ENCODE measurements around the gene S1PR1.
"Not testable (repeated sequence)": the region's sequence is repeated elsewhere in the genome, so short reads cannot be mapped to it uniquely, and the experiment has no call there.

S1PR1 gene

DNA sequence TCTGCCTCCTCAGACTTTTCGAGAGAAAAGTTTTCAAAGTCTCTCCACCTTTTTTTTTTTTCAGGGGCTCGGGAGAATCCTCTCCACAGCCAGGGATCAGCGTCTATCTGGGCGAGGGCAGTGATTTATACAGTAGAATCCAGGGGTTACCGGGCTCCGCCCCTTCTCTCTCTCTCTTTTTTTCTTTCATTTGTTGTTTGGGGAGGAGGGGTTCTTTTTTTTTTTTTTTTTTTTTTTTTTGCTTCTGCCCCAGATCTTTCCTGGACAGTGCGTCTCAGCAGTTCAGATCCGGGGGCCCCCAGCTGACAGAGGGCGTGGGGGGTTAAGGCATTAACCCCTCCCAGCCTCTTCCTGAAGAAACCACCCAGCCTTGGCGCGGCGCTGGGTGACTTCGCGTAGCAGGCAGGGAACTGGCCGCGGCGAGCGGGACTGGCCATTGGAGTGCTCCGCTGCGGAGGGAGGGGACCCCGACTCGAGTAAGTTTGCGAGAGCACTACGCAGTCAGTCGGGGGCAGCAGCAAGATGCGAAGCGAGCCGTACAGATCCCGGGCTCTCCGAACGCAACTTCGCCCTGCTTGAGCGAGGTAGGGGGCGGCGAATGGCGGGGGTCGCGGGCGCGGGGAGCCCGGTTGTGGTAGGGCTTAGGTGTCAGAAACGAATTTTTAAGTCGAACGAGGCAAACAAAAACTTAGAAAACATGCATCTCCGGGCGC is at the start of gene S1PR1:
S1PR1 (plus strand) TSS at position 504 of the 713 bp plus-strand sequence. CDS start 1,966 bp downstream, outside the sequence.
- no peak for FAIRE-seq

DNA sequence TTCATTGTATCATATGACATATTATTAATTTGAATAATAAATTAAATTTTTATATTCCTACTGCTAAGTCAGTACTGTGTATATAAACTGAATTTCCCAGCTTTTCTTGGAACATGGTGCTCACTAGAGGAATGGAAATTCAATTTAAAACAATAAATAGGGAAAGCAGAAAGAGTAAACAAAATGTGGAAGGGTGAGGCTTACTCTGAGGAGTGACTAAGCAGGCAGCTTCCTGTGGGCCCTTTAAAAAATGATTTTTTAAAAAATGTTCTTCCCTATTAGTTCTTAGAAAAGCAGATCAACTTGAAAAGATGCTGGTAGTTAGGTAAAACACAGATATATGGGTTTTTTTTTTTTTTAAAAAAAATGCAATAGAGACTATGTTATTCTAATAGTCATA is 49.5 kb upstream of the S1PR1 start:
- FAIRE-seq = no peak

DNA sequence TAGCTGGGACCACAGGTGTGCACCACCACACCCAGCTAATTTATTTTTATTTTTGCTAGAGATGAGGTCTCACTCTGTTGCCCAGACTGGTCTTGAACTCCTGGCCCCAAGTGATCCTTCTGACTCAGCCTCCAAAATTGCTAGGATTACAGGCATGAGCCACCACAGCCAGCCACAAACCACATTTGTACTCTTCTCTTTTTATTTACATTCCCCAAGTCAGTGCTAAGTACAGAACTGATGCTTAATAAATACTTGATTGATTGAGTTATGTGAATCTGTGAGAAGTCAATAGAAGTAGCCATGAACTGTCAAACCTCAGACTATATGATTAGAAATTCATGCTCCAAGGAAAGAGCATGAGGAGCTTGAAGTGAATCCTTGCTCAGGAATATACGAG is 48.5 kb upstream of the S1PR1 start:
- no peak for FAIRE-seq

DNA sequence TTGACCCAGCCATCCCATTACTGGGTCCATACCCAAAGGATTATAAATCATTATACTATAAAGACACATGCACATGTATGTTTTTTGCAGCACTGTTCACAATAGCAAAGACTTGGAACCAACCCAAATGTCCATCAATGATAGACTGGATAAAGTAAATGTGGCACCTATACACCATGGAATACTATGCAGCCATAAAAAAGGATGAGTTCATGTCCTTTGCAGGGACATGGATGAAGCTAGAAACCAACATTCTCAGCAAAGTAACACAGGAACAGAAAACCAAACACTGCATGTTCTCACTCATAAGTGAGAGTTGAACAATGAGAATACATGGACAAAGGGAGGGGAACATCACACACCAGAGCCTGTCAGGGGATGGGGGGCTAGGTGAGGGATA is 47.9 kb upstream of the S1PR1 start:
- FAIRE-seq = not testable (repeated sequence)

DNA sequence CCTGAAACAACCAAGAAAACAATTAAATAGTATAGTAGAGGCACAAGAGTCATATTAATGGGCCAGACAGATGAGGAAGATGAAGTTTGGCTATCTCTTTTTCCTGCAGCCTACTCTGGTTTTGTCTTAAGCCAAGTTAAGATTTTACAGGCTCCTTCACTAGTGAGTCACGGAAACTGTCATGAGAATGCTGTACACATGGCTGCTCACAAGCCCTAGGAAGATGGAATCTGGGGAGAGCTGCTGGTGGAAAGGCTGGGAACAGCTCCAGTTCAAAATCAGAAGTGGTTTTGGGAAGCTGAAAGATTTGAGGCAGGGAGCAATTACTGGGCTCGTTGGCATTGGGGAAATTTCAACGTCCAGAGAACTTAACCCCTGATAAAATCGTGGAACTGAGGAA is 46.4 kb upstream of the S1PR1 start:
- no peak for FAIRE-seq

DNA sequence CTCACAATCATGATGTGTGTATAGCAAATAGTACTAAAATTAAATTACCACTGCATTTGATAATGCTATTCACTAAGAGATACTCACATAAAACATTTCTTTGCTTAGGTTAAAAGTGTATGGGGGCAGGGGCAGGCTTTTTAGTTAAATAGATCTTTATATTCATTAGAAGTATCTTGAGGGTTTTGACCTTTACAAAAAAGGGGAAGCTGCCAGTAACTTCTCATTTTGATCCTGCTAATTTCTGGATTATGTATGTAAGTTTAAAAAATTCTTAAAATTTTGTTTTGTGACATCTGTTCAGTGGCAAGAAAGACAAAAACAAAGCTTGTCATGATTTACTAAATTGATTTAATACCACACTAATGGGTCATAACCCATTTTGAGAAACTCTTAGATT is 45.8 kb upstream of the S1PR1 start:
- no peak for FAIRE-seq

DNA sequence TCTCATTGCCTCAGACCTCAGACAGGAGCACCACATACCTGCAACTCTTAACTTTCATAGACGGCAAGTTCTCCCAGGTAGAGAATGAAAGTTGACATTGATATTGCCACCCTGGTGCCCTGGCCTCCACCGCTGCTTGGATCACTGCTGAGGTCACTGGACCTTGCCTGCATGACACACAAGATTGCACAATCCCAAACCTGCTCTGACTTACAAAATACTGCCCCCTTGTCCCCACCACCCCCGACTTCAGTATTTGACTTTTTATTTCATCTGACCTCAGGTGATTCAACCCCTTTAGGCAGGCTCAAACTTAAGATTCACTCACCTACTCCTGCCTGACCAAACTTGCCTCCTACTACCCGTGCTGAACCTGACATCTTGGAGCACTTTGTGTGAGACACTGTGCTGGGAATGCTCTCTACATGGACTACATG is 43.1 kb upstream of the S1PR1 start:
- FAIRE-seq = no peak

DNA sequence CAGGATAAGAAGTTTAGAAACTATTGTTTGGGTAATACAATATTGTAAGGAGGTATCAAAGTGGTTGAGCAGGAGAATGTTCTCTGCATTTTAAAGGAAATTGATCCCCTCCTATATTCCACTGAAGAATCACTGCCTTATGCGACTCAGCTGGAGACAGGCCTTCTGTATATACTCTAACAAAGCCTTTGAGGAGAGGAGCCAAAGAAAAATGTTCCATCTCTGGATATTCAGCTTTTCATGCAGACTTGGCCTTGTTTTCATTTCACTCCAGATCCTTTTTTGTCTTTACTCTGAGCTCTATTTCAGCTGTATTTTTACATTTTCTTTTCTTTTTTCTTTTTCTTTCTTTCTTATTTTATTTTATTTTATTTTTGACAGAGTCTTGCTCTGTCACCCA is 42.1 kb upstream of the S1PR1 start:
- no peak for FAIRE-seq

DNA sequence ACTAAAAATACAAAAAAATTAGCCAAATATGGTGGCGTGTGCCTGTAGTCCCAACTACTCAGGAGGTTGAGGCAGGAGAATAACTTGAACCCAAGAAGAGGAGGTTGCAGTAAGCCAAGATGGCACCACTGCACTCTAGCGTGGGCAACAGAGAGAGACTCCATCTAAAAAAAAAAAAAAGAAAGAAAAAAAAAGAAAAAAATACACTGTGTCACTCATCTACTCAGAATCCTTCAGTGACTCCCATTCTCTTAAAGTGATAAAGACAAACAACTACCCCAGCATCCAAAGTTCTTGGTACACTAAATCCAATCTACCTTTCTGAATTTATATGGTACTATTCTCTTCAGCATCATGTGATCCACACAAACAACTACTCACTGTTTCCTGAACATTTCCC is 40.2 kb upstream of the S1PR1 start:
- no peak for FAIRE-seq

DNA sequence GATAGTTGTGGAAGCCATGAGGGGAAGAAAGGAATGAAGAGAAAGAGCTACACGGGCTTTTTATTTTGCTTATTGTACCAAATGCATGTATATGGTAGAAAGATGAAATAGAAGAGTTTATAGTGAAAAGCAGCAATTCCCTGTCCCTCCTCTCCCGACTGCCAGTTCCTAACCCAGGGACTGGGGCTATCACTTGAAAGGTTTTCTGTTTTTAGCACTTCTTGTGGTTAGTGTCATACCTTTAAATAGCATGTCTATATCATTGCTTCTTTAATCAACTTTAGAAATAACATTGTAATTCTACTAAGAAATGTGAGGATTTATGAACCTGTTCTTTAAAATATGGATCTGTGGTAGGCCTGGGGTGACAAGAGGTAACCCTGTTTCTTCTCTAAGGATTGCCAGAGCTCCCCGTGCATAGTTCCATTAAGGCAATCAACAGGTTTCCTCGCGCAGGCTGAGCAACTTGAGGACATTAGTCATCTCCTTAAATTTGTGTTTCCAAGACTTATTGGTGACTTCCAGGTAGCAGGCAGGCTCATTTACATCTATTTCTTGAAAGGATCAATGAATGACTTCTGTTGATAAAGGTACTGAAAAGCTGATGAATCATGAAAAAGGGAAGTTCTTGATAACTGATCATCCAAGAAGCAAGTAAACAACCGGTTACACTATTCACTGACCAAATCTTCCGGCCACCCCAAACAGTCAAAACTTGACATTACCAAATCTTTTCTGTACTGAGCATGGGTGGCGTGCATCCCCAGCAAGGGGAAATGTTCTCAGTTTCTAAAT is 37.8 kb upstream of the S1PR1 start:
- FAIRE-seq = no peak

DNA sequence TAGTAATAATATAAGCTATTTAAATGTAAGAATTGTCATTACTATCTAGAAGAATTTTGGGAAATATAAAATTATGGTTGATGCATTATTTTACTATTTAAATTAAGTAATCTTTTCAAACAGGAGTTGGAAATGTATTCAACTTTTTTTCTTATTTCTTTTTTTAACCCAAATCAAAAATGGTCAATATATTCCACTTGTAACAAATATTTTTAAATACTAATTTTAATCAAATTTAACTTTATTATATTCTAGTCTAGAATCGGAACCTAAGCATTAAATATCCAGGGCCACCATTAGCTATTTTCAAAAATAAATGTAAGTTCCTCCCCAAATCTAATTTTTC is 37.2 kb upstream of the S1PR1 start:
- FAIRE-seq = no peak

DNA sequence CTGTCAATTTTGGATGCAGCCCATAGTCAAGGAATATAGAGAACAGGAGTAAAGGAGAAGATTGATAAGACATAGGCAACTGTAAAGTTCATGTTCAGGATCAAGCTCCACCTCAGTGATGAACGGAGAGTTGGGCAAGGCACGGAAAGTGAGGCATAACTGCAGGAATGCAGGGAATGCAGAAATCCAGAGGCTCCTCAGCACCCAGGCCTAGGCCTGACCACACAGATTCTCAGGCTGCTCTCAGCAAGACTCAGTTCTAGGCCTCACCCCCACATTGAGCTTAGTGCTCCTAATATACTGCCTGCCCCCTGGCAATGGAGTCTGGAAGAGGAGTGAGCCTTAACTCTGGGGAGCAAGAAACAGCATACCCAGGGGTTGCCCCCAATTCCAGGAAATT is 36.3 kb upstream of the S1PR1 start:
- no peak for FAIRE-seq

DNA sequence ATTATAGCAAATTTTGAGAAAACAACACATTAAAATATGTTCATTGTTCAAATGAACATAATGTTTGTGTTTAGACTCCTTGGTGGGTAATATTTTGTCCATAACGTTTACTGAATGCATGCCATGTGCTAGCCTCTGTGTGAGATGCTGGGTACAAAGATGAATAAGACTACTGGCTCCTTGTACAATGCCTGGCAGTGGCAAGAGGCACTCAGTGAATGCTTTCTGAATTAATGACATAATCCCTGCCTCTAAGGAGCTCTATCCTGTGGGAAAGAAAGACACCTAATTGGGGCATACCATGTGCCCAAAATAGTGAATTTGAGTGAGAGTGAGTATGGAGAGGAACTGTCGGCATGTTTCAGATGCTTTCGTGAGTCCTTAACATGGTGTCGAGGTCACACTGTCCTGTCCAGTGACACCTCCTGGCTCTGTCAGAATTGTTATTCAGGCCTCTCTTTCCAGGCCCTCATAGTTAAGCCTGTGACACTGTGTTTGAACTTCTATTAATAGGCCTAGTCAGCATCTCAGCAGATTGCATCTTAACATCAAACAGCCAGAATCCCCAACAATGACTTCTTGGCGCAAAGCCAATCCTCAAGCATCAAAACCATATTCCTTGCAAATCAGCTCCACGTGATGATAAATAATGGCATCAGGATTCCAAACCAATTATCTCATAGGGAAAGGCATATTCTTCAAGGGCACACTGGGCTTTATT is 32.8 kb upstream of the S1PR1 start:
- FAIRE-seq = no peak

DNA sequence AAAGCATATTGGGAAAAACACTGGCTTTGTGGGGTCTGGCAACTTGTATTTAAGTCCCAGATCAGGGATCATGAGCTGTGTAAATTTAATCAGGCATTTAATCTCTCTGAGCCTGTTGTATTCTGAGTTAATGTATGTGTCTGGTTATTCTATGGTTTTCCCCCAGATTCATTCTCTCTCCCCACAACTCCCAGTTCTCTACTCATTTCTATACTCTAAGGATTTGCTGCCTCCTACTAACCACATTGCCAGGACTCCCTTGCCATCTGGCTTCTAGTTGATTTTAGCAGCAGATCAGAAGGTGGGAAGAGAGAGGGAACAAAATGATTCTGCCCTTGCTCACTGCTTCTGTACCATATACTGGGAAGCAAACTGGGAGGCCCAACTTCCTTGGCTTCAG is 31.4 kb upstream of the S1PR1 start:
- FAIRE-seq = no peak

DNA sequence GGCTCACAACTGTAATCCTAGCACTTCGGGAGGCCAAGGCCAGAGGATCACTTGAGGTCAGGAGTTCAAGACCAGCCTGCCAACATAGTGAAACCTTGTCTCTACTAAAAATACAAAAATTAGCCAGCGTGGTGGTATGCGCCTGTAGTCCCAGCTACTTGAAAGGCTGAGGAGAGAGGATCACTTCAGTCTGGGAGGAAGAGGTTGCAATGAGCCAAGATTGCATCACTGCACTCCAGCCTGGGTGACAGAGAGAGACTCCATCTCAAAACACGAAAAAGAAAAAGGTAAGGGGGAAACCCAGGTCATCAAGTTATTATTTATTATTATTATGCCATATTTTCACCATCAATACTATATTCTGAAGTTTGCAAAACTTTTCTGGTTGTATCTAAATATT is 30.7 kb upstream of the S1PR1 start:
- not testable (repeated sequence) for FAIRE-seq

DNA sequence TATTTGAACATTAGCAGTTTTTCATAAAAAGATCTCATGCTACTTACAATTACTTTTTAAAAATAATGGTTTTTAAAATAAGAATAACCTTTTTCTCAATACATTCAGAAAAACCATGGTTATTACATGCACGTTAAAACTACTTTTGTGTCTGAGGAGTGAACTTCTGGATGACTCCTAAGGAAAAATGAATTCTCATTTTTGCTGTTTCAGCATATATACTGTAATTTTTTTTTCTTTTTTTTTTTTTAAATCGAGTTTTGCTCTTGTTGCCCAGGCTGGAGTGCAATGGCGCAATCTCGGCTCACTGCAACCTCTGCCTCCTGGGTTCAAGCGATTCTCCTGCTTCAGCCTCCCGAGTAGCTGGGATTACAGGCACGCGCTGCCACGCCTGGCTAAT is 29.5 kb upstream of the S1PR1 start:
- not testable (repeated sequence) for FAIRE-seq

DNA sequence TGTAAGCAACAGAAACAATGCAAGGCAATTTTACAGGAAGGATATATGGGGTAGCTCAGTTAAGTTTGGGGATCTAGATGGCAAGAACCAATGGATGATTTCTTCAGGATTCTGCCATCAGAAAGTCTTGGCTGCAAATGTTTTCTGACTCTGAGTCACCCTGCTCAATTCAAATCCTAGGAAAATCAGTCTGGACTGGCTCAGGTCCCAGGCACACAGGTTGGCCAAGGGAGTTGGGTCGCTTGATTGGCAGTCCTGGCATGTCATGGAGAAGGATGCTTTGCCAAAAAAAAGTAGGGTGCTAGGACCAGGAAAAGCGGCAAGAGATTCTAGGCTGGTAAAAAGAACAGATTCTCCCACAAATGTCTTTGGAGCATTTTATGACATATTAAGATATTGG is 28.9 kb upstream of the S1PR1 start:
- no peak for FAIRE-seq

DNA sequence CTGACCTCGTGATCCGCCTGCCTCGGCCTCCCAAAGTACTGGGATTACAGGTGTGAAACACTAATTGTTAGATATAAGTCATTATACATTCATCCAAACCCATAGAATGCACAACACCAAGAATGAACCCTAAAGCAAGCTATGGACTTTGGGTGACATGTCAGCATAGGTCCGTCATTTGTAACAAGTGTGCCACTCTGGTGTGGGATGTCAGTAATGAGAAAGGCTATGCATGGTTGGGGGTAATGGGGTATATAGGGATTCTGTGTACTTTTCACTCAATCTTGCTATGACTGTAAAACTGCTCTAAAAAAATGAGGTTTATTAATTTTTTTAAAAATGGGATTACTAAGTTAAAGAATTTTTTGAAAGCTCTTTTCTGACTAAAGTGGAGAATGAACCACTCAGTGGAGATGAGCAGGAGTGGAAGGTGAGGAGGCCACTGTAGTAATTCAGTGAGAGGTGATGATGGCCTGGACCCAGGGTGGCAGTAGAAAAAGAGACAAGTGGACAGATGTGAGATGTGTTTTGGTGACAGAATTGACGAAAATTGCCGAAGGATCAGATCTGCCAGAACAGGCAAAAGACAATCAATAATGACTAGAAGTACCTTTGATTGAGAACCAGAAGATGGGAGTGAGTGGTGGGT is 21.3 kb upstream of the S1PR1 start:
- FAIRE-seq = no peak

DNA sequence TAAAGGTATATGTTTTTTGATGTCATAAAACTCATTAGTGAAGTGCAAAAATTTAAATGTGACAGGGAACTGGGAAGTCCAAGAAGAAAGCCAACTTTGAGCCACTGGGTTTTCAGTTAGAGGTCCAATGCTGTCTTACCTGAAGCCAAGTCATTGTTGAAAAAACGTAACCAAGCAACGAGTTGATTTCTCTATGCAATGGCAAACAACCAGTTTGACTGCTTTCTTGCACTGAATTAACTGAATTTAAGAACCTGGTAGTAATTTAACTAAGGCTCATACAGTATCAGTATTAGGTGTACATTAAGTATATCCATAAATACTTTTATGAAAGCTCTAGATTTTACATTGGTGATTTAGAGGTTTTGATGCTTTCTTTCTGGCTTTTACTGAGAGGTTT is 20.2 kb upstream of the S1PR1 start:
- no peak for FAIRE-seq

DNA sequence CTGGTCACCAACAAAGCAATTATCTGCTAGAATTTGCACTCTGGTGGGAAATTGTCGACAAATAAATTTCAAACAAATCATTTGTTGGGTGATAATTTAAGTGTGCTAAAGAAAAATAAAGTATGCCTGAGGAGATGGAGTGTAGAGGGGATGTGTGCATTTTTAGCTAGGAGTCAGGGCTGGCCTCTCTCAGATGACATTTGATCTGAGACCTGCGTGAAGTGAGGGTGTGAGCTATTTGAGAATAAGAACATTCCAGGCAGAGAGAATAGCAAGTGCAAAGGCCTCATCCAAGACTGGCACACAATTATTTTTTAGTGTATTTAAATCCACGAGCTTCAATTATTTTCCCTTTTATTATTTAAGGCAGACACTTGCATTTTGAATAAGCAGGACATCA is 19.7 kb upstream of the S1PR1 start:
- FAIRE-seq = no peak

DNA sequence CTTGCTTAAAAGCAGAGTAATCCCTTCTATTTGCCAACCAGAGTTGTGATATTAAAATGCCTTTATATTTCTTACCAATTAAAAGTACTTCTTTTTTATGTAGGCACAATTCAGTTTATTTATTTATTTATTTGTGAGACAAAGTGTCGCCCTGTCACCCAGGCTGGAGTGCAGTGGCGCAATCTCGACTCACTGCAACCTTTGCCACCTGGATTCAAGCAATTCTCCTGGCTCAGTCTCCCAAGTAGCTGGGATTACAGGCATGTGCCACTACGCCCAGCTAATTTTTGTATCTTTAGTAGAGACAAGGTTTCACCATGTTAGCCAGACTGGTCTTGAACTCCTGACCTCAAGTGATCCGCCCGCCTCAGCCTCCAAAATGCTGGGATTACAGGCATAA is 17.9 kb upstream of the S1PR1 start:
- FAIRE-seq = not testable (repeated sequence)

DNA sequence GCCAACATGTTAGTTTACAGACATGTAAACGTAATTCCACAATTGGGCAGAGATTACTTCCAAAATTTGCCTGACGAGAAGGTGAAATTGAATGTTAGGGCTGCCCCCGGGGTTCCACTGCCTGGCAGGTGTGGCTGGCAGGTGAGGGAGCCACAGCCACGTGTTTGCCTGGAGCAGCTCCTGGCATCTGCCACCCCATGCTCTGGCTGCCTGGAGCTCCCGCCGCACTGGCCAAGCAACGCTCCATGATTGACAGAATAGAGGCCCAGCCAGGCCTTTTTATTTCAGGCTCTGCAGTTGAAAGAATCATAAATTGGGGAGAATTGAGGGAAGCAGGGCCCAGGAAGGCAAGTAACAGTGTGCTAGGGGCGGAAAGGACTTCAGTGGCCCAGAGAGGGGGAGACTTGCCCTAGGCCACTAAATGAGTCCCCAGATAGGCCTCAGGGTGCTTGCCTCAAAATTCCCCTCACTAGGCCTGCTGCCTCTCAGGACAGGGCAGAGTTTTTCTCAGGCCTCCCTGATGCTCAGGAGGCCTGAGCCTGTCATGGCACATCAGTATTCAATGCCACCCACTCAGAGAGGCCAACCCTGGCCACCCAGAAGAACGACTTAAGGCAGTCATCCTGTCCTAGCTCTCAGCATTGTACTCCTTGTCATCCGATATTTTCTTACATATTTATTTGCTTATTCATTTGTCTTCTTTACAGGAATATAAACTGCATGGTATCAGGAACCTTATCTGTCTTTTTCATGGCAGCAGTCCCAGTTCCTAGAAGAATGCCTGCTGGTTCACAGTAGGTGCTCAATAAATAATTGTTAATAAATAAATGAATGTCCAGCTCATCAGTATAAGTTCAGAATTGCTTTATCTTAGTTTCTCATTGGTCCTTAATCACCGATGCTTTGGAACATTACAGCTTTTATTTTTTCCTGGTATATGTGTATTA is 16.6 kb upstream of the S1PR1 start:
- FAIRE-seq = no peak
